Adipocyte (in vitro differentiated cells): ENCODE data around the gene DGKB.

Source experiments
- DNase-seq: peaks from one replicate; pipeline ENCODE4 v3.0.0-alpha.2; 2015; ENCODE audit warnings: low read depth
- H3K27me3 ChIP-seq: replicated peaks from 2 replicates; pipeline ENCODE4 v1.7.0; 2013; ENCODE audit warnings: mild to moderate bottlenecking, low read length, moderate library complexity; ENCODE audit not compliant: control insufficient read depth, insufficient read depth
- H3K36me3 ChIP-seq: 2 replicates; pipeline ENCODE4 v1.7.0; 2013; ENCODE audit warnings: low read length, mild to moderate bottlenecking, moderate library complexity; ENCODE audit not compliant: control insufficient read depth, insufficient read depth, severe bottlenecking
- H3K4me1 ChIP-seq: 2 replicates; pipeline ENCODE4 v1.7.0; 2013; ENCODE audit warnings: mild to moderate bottlenecking, low read length, moderate library complexity; ENCODE audit not compliant: control insufficient read depth, insufficient read depth
- H3K4me3 ChIP-seq: 2 replicates; pipeline ENCODE4 v1.7.0; 2013; ENCODE audit warnings: mild to moderate bottlenecking, low read length, moderate library complexity
- H3K9ac ChIP-seq: 2 replicates; pipeline ENCODE4 v1.7.0; 2013; ENCODE audit warnings: mild to moderate bottlenecking, low read length, moderate library complexity
- H3K9me3 ChIP-seq: 2 replicates; pipeline ENCODE4 v1.7.0; 2013; ENCODE audit warnings: mild to moderate bottlenecking, low read length, moderate library complexity; ENCODE audit not compliant: control insufficient read depth

Gene DGKB

GRCh38 chr7:14776266-14776665 is 126.3 kb downstream of the DGKB start:
- H3K36me3 ChIP-seq: no peaks in the 10 kb centered on the region
- no peak overlapping the region for H3K9ac ChIP-seq
- no peaks in the 10 kb centered on the region for H3K4me1 ChIP-seq
- H3K9me3 ChIP-seq: peaks cover 7% of the 10 kb centered on the region
- no peak for DNase-seq
- H3K4me3 ChIP-seq: no peak overlapping the region
- H3K27me3 ChIP-seq: no peaks in the 10 kb centered on the region

- peaks cover 7% of the 10 kb centered on the region for H3K9me3 ChIP-seq
- H3K9ac ChIP-seq: no peak overlapping the region
- no peaks in the 10 kb centered on the region for H3K4me1 ChIP-seq
- H3K4me3 ChIP-seq: no peak overlapping the region
- no peaks in the 10 kb centered on the region for H3K36me3 ChIP-seq
- no peak for DNase-seq
- no peaks in the 10 kb centered on the region for H3K27me3 ChIP-seq
Observed at GRCh38 chr7:14773729-14774271, 128.8 kb downstream of the DGKB start.

GRCh38 chr7:14770614-14771013 is 131.9 kb downstream of the DGKB start:
- Histone ChIP-seq H3K4me3 (no peak overlapping the region), H3K9me3 (no peaks in the 10 kb centered on the region), H3K36me3 (no peaks in the 10 kb centered on the region), H3K27me3 (no peaks in the 10 kb centered on the region), H3K9ac (no peak overlapping the region), H3K4me1 (peaks cover 11% of the 10 kb centered on the region)
- no peak for DNase-seq

- H3K9me3 ChIP-seq: no peaks in the 10 kb centered on the region
Observed at GRCh38 chr7:14769261-14769660, 133.3 kb downstream of the DGKB start.

GRCh38 chr7:14767716-14768425 is 134.7 kb downstream of the DGKB start:
- Histone ChIP-seq H3K4me1 (peaks cover 11% of the 10 kb centered on the region), H3K9ac (no peak overlapping the region)

More at GRCh38 chr7:14769261-14769660, 133.3 kb downstream of the DGKB start:
- Histone ChIP-seq H3K27me3 (no peaks in the 10 kb centered on the region), H3K4me1 (peaks cover 11% of the 10 kb centered on the region), H3K36me3 (no peaks in the 10 kb centered on the region), H3K9ac (no peak overlapping the region), H3K4me3 (no peak overlapping the region)
- no peak for DNase-seq

GRCh38 chr7:14766747-14767146 is 135.8 kb downstream of the DGKB start:
- H3K9me3 ChIP-seq: no peaks in the 10 kb centered on the region
- H3K36me3 ChIP-seq: no peaks in the 10 kb centered on the region
- no peak overlapping the region for H3K9ac ChIP-seq
- peaks cover 18% of the 10 kb centered on the region for H3K4me1 ChIP-seq
- no peaks in the 10 kb centered on the region for H3K27me3 ChIP-seq
- DNase-seq: peak; percentile 59
- H3K4me3 ChIP-seq: no peak overlapping the region

More at GRCh38 chr7:14767716-14768425, 134.7 kb downstream of the DGKB start:
- Histone ChIP-seq H3K4me3 (no peak overlapping the region), H3K36me3 (no peaks in the 10 kb centered on the region), H3K27me3 (no peaks in the 10 kb centered on the region), H3K9me3 (no peaks in the 10 kb centered on the region)
- peak; percentile 30 for DNase-seq

GRCh38 chr7:14765731-14766130 is 136.8 kb downstream of the DGKB start:
- Histone ChIP-seq H3K4me3 (no peak overlapping the region), H3K36me3 (no peaks in the 10 kb centered on the region)
- no peak for DNase-seq

GRCh38 chr7:14762561-14762960 is 140.0 kb downstream of the DGKB start:
- H3K4me3 ChIP-seq: no peak overlapping the region
- no peak overlapping the region for H3K9ac ChIP-seq
- no peak for DNase-seq
- H3K9me3 ChIP-seq: no peaks in the 10 kb centered on the region
- H3K27me3 ChIP-seq: no peaks in the 10 kb centered on the region
- H3K36me3 ChIP-seq: no peaks in the 10 kb centered on the region
- peaks cover 20% of the 10 kb centered on the region for H3K4me1 ChIP-seq

More at GRCh38 chr7:14765731-14766130, 136.8 kb downstream of the DGKB start:
- Histone ChIP-seq H3K4me1 (peaks cover 26% of the 10 kb centered on the region), H3K27me3 (no peaks in the 10 kb centered on the region), H3K9me3 (no peaks in the 10 kb centered on the region), H3K9ac (no peak overlapping the region)

- Histone ChIP-seq H3K4me1 (peaks cover 15% of the 10 kb centered on the region), H3K4me3 (no peak overlapping the region), H3K36me3 (no peaks in the 10 kb centered on the region), H3K27me3 (no peaks in the 10 kb centered on the region), H3K9me3 (no peaks in the 10 kb centered on the region), H3K9ac (no peak overlapping the region)
- peak; percentile 72 for DNase-seq
Observed at GRCh38 chr7:14761510-14762296, 140.8 kb downstream of the DGKB start.

GRCh38 chr7:14760730-14761478 is 141.6 kb downstream of the DGKB start:
- Histone ChIP-seq H3K4me1 (peaks cover 15% of the 10 kb centered on the region), H3K27me3 (no peaks in the 10 kb centered on the region), H3K9ac (no peak overlapping the region), H3K9me3 (no peaks in the 10 kb centered on the region), H3K36me3 (no peaks in the 10 kb centered on the region), H3K4me3 (no peak overlapping the region)
- DNase-seq: no peak

GRCh38 chr7:14759785-14760184 is 142.8 kb downstream of the DGKB start:
- H3K36me3 ChIP-seq: no peaks in the 10 kb centered on the region
- no peak for DNase-seq
- no peaks in the 10 kb centered on the region for H3K9me3 ChIP-seq
- no peak overlapping the region for H3K4me3 ChIP-seq
- no peak overlapping the region for H3K9ac ChIP-seq
- H3K27me3 ChIP-seq: no peaks in the 10 kb centered on the region
- H3K4me1 ChIP-seq: peaks cover 15% of the 10 kb centered on the region
